Measurements from ENCODE around the gene SSC5D.

The SSC5D gene

GRCh38 chr19:55567708-55568328 lies 79.6 kb downstream of the SSC5D start:
- no peak for DNase-seq
